Activated CD4-positive, alpha-beta T cell treated with anti-CD3 and anti-CD28 coated beads for 48 hours (primary cell): Measurements from ENCODE around the gene EXOC6B.

Experiments used
- DNase-seq: peaks from one replicate; pipeline ENCODE4 v3.0.0-alpha.2; 2020

The EXOC6B gene

DNA sequence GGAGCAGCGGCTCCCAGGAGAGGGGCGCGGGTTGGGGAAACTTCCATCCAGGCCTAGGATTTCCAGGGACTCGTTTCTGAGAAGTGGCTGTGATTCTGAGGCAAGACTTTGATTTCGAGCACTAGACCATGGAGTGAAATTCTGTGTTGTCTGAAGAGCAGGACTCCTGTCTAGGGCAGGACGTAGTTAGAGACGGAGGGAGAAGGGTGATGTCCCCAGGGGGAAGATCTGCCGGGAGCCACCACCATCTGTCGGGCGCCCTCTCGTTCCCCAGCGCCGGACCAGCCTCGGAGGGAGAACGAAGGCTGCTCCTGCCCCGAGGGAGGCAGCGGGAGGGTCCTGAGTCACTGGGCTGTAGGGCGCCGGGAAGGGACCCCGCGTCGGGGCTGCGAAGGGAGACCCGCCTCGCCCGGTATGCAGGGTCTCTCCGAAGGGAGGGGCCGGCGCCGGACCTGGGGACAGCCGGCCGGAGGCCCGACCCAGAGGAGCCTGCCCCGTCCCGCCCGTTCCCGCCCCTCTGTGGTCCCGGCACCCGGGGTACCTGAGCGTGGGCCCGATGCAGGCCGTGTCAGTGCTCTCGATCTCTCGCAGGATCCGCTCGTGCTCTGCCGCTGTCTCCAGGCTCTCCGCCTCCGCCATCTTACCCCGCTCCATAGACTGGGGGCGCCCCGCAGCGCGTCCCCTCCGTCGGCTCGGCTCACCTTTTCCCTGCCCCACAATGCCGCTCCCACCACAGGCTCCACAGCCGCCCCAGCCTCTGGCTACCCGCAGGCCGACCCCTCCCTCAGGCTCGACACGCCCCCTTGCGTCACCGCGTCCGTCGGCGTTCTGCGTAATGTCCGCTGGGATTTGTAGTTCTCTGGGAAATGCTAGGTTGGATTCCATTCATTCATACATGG is at the start of gene EXOC6B:
Gene EXOC6B, minus strand, starts transcription at position 777 of the 899 bp plus-strand sequence.
- peak; percentile 90 for DNase-seq

DNA sequence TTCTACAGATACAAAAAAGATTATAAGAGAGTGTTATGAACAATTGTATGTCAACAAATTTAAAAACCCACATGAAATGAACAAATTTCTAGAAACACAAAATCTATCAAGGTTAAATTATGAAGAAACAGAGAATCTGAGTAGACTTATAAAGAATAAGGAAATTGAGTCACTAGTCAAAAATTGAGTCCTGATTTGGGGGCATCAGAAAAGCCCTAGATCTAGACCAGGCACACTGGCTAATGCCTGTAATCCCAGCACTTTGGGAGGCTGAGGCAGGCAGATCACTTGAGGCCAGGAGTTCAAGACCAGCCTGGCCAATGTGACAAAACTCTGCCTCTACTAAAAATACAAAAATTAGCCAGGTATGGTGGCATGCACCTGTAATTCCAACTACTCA is 46.0 kb upstream of the EXOC6B start:
- no peak for DNase-seq

DNA sequence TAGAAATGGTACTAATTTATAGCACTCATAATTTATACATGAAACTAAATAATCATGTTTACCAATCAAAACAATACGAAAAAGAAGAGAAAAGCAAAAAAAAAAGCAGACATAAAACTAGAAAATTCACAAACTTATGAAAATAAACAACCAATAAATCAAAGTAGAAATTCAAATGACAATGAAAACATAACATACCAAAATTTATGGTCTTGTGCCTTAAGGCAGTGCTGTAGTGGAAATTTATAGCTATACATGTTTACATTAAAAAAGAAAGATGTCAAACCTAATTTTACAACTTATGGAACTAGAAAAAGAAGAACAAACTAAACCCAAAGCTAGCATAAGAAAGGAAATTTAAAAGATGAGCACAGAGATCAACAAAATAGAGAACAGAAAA is 45.2 kb upstream of the EXOC6B start:
- no peak for DNase-seq

DNA sequence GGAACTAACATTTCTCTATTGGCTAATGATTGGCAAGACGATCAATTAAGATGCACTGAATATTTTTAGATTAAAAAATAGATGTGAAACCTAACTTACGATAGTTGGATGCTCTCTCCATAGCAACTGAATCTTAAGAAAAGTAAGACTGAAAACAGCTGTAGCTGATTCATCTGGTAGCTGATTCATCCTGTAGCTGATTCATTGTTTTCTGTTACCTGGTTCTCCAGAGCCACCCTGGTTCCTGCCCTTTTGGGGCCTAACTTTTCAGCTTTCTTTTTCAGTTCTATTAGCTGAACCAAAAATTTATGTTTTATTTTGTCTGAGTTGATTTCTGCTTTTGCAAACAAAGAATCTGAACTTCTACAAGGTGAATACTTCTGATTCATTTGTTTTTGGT is 38.7 kb upstream of the EXOC6B start:
- DNase-seq: peak; percentile 55

DNA sequence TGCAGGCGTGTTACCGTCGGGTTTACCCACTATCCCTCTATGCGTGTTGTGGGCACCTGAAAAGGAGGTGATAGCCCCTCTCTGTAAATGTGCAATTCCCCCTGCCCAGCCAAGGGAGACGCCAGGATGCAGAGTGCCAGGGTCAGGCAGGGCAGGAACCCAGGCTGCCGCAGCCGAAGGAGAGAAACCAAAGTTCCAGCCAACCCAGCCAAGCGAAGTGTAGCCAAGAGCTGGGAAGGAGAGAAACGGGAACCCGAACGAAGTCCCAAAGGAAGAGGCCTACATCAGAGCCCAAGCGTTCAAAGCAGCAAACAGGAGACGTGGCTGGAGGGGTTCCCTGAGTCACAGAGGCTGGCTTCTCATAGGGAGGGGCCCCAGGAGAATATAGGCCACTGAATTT is 37.2 kb upstream of the EXOC6B start:
- no peak for DNase-seq

DNA sequence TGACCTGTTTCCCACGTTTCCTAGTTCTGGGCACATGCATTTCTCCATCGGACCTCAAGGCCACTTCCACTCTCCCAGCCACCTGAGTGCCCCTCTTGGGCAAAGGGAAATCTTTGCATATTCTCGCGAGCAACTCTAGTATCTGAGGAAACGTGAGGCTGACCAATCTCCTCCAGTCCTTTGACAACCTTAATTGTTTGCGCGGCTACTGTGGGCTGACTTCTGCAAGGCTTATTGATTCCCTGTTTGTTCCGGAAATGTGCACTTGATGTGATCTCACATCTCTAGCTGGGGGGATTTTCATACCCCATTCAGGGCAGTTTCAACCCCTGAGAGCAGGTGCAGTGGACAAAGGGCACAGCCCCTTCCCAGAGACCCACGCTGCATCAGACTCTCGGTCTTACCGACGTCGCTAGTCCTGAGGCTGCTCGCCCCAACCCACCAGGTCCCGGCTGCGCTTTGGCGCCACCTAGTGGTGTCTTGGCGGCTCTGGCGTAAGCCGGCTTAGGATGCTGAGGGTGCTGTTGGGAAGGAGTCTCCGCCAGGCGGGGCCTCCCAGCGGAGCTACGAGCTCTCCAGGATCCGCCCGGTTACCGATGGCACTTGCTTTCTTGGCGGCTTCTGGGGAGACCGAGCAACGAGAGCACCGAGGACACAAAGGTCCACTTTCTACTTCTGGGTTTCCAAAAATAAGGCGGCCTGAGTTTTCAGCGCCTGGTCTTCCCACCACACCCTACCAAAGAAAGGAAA is 36.6 kb upstream of the EXOC6B start:
- DNase-seq: peak; percentile 92

DNA sequence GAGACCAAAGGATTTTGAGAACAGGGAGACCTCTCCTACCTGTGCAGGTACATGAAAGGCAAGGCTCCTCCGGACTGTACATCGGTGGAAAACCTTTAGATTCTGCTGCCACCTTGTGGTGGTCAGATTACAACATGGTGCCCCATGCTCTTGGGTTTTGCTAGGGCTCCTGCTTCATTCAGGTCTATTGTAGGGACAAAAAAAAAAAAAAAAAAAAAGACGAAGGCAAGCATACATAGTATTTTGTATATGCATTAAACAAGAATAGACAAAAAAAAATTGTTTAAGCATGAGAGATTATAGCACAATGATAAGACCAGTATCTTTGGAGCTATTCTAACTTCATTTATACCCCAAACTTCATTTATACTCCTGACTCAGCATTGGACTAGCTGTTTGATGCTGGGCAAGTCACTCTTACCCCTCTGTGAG is 34.0 kb upstream of the EXOC6B start:
- peak; percentile 67 for DNase-seq

DNA sequence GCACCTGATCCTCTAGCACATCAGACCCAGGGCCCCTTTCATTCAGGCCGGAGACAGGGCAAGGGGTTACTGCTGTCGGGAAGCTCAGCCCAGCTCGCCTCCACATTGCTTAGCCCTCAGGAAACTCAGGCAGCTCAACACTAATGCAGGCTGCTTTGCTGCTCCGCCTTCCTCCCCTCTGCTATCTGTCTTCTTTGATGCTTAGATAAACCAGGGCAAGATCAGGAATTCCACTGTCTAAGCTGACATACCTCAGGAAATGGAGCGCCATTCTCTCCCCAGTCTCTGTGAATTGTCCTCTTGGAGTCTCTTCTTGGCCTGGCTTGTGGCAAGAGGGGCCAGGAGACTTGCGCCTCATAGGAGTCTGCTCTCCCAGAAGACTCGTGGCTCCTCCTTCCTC is 25.5 kb upstream of the EXOC6B start:
- no peak for DNase-seq

DNA sequence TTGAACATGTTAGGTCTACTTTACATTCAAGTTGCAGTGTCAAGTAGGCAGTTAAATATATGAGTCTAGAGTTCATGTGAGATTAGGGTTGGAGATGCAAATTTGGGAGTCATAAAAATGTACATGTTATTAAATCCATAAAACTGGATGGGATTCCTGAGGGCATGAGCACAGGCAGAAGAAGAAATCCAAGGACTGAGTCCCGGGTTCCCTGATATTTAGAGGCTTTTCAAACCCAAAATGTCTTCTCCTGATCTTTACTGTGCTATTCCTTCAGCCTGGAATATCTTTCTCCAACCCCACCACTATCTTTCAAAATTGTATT is 23.3 kb upstream of the EXOC6B start:
- DNase-seq: no peak

DNA sequence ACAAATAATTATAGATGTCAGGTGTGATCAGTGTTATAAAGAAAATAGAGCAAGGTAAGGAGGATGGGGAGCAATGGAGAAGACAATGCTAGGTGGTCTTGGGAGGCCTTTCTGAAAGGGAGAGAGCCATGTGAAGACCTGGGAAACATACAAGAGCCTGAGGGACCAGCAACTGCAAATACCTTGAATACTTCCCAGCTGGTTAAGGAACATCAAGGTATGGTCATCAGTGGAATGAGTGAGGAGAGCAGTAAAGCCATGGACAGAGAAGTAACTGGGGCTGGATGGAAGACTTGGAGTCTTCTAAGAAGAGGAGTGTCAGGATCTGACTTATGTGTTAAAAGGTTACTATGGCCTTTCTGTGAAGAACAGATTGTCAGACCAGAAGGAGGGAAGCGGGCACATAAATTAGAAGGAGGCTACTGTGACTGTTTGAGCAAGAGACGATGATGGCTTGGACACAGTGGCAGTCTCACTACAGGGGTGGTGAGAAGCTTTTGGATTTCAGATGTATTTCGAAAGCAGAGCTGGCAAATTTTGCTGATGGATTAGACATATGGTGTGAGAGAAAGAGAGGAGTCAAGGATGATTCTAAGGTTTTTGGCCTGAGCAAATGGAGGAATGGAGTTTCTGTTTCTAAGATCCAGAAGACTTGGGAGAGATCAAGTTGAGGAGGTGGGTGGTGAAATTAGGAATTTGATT is 22.8 kb upstream of the EXOC6B start:
- no peak for DNase-seq

DNA sequence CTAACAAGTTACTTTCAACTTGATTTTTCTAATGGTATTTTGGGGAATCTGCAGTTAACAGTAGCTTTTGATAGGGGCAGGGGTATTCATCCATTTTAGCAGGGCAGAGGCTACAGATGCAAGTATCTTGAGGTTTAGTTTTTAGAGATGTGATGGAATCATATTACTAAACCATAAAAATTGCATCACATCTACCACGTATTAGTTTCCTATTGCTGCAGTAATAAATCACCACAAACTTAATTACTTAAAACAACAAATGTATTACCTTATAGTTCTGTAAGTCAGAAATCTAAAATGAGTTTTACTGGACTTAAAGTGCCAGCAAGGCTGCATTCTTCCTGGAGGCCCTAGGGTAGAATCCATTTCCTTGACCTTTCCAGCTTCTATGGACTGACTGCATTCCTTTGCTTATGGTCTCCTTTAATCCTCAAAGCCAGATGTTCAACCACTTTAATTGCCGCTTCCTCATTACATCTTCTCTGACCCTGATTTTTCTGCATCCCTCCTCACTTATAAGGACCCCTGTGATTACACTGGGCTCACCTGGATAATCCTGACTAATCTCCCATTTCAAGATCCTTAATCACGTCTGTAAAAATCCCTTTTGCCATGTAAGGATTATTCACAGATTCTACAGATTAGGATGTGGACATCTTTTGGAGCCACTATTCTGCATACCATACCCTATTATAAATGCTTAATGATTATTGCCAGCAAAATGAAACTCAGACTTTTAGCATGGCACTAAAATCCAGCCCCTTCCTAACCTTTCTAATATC is 21.9 kb upstream of the EXOC6B start:
- no peak for DNase-seq

DNA sequence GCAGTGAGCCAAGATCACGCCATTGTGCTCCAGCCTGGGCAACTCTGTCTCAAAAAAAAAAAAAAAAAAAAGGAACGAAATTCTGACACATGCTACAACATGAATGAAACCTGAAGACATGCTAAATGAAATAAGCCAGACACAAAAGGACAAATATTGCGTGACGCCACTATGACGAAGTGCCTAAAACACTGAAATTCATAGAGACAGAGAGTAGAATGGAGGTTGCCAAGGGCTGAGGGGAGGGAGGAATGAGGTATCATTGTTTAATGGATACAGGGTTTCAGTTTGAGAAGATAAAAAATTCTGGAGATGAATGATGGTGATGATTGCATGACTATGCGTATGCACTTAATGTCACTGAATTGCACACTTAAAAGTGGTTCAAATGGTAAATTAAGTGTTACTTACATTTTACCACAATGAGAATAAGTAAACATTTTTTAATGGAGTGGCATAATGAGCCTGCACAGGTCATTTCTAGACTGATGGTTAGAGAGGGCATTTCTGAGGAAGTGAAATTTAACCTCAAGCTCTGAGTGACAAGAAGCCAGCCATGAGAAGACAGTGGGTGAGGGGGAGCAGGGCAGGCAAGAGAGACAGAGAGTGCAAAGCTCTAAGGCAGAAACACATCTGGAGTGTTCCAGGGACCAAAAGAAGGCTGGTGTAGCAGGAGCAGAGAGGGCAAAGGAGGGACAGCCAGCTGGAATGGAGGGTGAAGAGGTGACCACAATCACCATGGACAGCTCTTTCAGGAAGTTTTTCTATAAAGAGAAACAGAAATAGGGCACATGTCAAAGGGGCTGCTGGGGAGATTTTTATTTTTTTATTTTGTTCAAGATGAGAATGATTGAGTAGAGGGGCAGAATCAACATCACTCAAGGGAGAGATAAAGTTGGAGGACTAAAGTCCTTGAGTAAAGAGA is 20.6 kb upstream of the EXOC6B start:
- DNase-seq: no peak

DNA sequence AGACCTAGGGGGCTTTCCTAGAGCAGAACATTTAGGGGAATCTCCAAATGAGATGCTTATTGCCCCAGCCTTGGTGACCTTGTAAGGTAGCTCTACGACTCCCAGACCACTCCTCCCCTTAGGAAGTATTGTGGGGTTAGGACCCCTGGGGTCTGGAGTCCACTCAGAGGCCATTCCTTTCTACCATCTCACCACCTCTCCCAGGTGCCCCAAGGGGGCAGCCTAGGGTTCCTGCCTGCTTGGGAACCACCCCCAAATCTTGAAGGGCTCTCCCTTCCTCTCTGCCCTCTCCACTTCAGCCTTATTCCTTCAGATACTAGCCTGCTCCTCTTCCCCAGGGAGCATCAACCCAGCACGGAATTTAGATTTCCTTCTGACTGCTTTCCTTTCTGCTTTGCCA is 17.5 kb upstream of the EXOC6B start:
- DNase-seq: no peak

DNA sequence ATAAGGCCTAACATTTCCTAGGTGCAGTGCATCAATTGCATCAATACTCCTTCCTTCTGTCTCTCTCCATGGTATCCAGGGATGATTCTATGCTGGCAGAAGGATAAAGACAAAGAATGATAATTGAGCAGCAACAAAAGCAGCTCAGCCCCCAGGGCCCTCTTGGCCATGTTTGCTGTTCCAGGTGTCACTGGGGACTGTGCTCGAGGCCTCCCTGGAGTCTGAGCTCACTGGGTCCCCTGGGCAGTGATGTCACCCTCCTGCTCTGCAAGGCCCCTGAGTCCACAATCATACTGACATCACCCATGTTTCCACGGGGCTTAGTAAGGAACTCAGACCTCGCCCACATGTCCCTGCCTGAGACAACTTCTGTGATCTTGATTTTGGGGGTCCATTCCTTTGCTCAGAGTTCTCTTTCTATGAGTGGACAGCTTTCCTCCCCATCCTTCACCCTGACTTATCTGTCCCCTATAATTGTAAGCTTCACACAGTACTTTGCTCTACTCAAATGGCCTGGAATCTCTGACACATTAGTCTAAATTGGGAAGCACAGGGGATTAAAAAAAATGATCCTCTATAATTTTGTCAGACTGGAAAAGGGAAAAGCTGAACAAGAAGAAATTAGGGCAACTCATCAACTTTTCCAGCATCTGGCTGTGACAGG is 15.8 kb upstream of the EXOC6B start:
- DNase-seq: no peak

DNA sequence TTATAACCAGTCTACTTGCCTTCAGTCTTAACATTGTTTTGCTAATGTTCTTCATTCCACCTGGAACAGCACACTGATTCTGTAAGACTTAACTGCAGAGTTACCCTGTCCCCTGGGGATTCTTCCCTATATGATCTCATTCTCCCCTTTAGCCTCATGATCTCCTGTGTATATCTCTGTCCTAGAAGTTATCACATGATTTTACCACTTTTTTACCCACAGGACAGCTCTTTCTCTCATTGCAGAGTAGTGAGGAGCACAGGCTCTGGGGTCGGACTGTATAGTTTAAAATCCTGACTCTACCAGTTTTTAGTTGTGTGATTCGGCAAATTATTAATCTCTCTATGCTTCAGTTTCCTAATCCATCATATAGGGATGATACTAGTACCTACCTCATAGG is 14.2 kb upstream of the EXOC6B start:
- DNase-seq: no peak

DNA sequence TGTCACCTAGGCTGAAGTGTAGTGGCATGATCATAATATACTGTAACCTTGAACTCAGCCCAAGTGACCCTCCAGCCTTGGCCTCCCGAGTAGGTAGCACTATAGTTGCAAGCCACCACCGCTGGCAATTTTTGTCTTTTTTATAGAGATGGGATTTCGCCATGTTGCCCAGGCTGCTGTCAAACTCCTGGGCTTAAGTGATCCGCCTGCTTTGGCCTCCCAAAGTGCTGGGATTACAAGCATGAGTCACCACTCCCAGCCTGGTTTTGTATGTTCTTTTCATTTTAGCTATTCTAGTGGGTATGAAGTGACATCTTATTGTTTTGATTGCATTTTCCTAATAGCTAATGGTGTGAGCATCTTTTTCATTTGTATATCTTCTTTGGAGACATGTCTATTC is 11.3 kb upstream of the EXOC6B start:
- DNase-seq: no peak

DNA sequence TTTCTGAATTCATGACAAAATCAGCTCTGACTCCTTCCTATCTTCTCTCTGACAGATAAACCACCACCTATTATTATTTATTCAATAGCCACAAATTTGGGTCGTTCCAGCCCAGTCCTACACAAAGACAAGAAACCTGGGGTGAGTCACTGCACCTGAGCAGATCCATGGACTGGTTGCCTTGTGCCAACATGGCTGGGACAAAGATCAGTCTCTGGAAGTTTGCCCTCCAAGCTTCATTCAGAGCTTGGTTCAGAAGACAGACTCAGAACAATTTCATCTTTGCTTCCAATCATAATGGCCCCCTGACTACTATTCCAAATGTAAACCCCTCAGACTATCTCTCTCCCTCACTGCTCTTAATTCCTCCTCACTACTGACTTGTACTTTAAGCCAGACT is 9.6 kb upstream of the EXOC6B start:
- DNase-seq: no peak

DNA sequence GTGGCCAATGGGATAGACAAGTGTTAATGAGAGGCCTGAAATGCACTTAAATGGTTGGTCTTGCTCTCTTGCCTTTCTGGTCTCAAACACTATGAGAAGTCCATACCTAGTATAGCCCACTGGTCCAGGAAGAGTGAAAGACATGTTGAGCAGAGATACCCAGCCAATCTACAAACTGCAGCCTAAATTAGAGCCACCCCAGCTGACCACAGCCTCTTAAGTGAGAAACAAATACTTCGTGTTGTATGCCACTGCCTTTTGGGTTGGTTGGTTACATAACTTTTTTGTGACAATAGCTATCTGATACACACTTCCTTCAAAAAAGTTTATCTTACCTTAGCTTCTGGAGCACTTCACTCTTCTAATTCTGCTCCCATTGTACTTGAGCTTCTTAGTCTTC is 8.8 kb upstream of the EXOC6B start:
- DNase-seq: no peak

DNA sequence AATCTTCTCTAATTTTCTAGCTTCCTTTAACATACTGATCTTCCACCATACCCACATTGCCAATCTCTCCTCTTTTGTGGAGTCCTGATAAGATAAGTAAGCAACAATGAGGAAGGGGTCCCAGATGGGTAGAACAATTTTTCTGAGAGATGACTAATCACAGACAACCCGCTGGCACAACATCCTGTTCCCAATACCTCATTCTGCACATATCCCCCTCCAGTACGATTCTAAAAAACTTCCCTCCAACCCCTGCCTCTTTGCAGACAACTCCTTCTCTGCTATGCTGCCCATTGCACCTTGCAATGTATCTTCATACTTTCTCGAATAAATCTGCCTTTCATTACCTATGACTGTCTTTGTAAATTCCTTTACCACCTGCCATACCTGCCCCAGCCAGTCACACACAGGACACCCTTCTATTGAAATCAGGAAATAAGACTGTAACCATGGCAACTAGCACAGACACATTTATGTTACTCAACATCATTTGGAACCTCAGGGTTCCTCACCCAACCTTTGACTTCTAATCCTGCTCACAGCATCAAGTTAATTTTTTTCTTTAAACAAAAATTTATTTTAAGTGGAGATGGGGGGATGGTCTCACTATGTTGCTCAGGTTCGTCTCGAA is 7.4 kb upstream of the EXOC6B start:
- no peak for DNase-seq

DNA sequence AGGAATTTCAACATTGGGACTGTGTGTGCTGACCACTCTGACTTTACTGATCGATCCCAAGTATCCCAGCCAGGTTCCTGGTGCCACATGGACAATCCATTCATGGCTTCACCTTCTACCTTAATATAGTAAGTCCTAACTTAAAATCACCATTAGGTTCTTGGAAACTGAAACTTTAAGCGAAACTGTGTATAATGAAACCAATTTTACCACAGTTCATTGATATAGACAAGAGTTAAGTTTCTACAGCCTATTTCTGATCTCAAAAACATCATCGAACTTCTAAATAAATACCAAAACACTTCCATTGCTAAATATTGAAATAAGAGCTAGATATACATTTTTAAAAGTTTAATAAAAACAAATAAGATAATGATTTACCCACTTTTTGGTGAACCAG is 4.4 kb upstream of the EXOC6B start:
- DNase-seq: no peak
